GM21515 (cell line): Measurements from ENCODE around the gene KCTD3.

Experiments
- ATAC-seq: cut with Tn5 transposase; IDR thresholded peaks from one replicate; pipeline ENCODE4 v1.9.1; 2021; ENCODE audit not compliant: unreplicated experiment

Gene KCTD3

GRCh38 chr1:215603319-215603718, 36.2 kb downstream of the KCTD3 start:
- ATAC-seq, result no peak

- ATAC-seq, result no peak
Observed at GRCh38 chr1:215605011-215605621, 38.0 kb downstream of the KCTD3 start.

- no peak for ATAC-seq
Observed at GRCh38 chr1:215606036-215606435, 38.9 kb downstream of the KCTD3 start.

- peak; percentile 58 for ATAC-seq
Observed at GRCh38 chr1:215606564-215607168, 39.6 kb downstream of the KCTD3 start.

GRCh38 chr1:215607412-215607811, 40.3 kb downstream of the KCTD3 start:
- ATAC-seq, result no peak

- no peak for ATAC-seq
Observed at GRCh38 chr1:215608646-215609045, 41.5 kb downstream of the KCTD3 start.

GRCh38 chr1:215612391-215612790, 45.3 kb downstream of the KCTD3 start:
- ATAC-seq, result no peak

GRCh38 chr1:215617979-215618378, 50.9 kb downstream of the KCTD3 start:
- no peak for ATAC-seq

GRCh38 chr1:215623162-215623561, 56.1 kb downstream of the KCTD3 start:
- no peak for ATAC-seq

GRCh38 chr1:215625949-215626348, 58.8 kb downstream of the KCTD3 start:
- ATAC-seq, result no peak

GRCh38 chr1:215631040-215631439, 63.9 kb downstream of the KCTD3 start:
- no peak for ATAC-seq

- no peak for ATAC-seq
Observed at GRCh38 chr1:215631489-215631888, 64.4 kb downstream of the KCTD3 start.

- no peak for ATAC-seq
Observed at GRCh38 chr1:215635827-215636226, 68.7 kb downstream of the KCTD3 start.

GRCh38 chr1:215636258-215636965, 69.3 kb downstream of the KCTD3 start:
- no peak for ATAC-seq

- no peak for ATAC-seq
Observed at GRCh38 chr1:215637041-215637573, 70.0 kb downstream of the KCTD3 start.

- no peak for ATAC-seq
Observed at GRCh38 chr1:215640429-215641148, 73.5 kb downstream of the KCTD3 start.

GRCh38 chr1:215643592-215644321, 76.7 kb downstream of the KCTD3 start:
- ATAC-seq, result no peak

GRCh38 chr1:215645182-215645581, 78.1 kb downstream of the KCTD3 start:
- no peak for ATAC-seq

GRCh38 chr1:215645861-215646260, 78.8 kb downstream of the KCTD3 start:
- ATAC-seq, result no peak

- no peak for ATAC-seq
Observed at GRCh38 chr1:215647738-215648137, 80.6 kb downstream of the KCTD3 start.

GRCh38 chr1:215648957-215649356, 81.9 kb downstream of the KCTD3 start:
- no peak for ATAC-seq
